GM19023 (cell line): ENCODE data around the gene HIVEP1.
A peak's percentile ranks its signal among the peaks of the same experiment; 100 is the strongest.

Experiments
- ATAC-seq: cut with Tn5 transposase; IDR thresholded peaks from one replicate; pipeline ENCODE4 v1.9.1; 2021; ENCODE audit warnings: mild to moderate bottlenecking, moderate library complexity; ENCODE audit not compliant: unreplicated experiment

The HIVEP1 gene

GRCh38 chr6:11992086-11992485, 20.0 kb upstream of the HIVEP1 start:
- ATAC-seq = no peak

GRCh38 chr6:11994875-11995461, 17.1 kb upstream of the HIVEP1 start:
- ATAC-seq = no peak

GRCh38 chr6:11996751-11997150, 15.4 kb upstream of the HIVEP1 start:
- no peak for ATAC-seq

- ATAC-seq = no peak
These were observed 12.9 kb upstream of the HIVEP1 start for GRCh38 chr6:11999246-11999645.

- no peak for ATAC-seq
These were observed 11.9 kb upstream of the HIVEP1 start for GRCh38 chr6:12000174-12000573.

- ATAC-seq = no peak
These were observed 11.0 kb upstream of the HIVEP1 start for GRCh38 chr6:12001004-12001705.

GRCh38 chr6:12001706-12002435, 10.2 kb upstream of the HIVEP1 start:
- no peak for ATAC-seq

GRCh38 chr6:12007473-12007872, 4.6 kb upstream of the HIVEP1 start:
- ATAC-seq = no peak

- no peak for ATAC-seq
These were observed 4.2 kb upstream of the HIVEP1 start for GRCh38 chr6:12007887-12008286.

GRCh38 chr6:12008366-12009179, 3.5 kb upstream of the HIVEP1 start:
- peak; percentile 31 for ATAC-seq

GRCh38 chr6:12009180-12009685, 2.9 kb upstream of the HIVEP1 start:
- no peak for ATAC-seq

GRCh38 chr6:12009876-12010634, 2.1 kb upstream of the HIVEP1 start:
- ATAC-seq = no peak

- peak; percentile 26 for ATAC-seq
These were observed 1.4 kb upstream of the HIVEP1 start for GRCh38 chr6:12010635-12011275.

- ATAC-seq = peak; percentile 60
These were observed 655 bp upstream of the HIVEP1 start for GRCh38 chr6:12011276-12012037.

GRCh38 chr6:12012558-12013306, 620 bp downstream of the HIVEP1 start:
- no peak for ATAC-seq

- ATAC-seq = no peak
These were observed 1.2 kb downstream of the HIVEP1 start for GRCh38 chr6:12013307-12013719.

GRCh38 chr6:12014027-12014872, 2.1 kb downstream of the HIVEP1 start:
- no peak for ATAC-seq

GRCh38 chr6:12014873-12015149, 2.7 kb downstream of the HIVEP1 start:
- ATAC-seq = no peak
